IMR-90 (cell line): ENCODE measurements around the gene PRKD2. TPM values are rescaled to one million over a fixed set of nuclear protein-coding genes. Genes with fewer than 3 reads are reported as not detected.
A peak's percentile ranks its signal among the peaks of the same experiment; 100 is the strongest.

Experiments used
- ATAC-seq: fragments of 200-7000 bp; cut with Tn5 transposase; 2 replicates; pipeline ENCODE4 v1.9.1; 2020; ENCODE audit warnings: low read depth, mild to moderate bottlenecking, moderate library complexity
- BruUV-seq: library from RNA; stranded (reverse); fragments of 400-500 nt; replicated peaks from 2 replicates; lab custom pipeline; 2021; lab: Mats Ljungman, UMichigan
- CTCF ChIA-PET: fragments of 300-600 bp; formaldehyde crosslinking; extraction: SDS; loops from one replicate; lab custom pipeline; 2021; ENCODE audit warnings: antibody characterized with exemption; lab: Yijun Ruan, JAX
- POLR2A ChIA-PET: fragments of 300-600 bp; sonication (Branson Sonifier 250); formaldehyde crosslinking; loops from one replicate; lab custom pipeline; 2022; ENCODE audit warnings: antibody characterized with exemption; ENCODE audit not compliant: unreplicated experiment; lab: Charles Lee
- DNase-seq: peaks from one replicate; pipeline ENCODE4 v3.0.0; 2013
- H2AFZ ChIP-seq: replicated peaks from 2 replicates; pipeline ENCODE3; 2013; ENCODE audit warnings: low read length, mild to moderate bottlenecking; ENCODE audit not compliant: poor library complexity
- H2AK5ac ChIP-seq: 2 replicates; pipeline ENCODE4 v1.6.1; 2013; ENCODE audit warnings: low read depth, low read length, inconsistent platforms
- H2AK9ac ChIP-seq: replicated peaks from 2 replicates; pipeline ENCODE3; 2013; ENCODE audit warnings: mild to moderate bottlenecking, low read depth, low read length, moderate library complexity; ENCODE audit not compliant: poor library complexity
- H2BK120ac ChIP-seq: 2 replicates; pipeline ENCODE4 v1.6.1; 2013; ENCODE audit warnings: low read depth, low read length, inconsistent platforms
- H2BK15ac ChIP-seq: 3 replicates; pipeline ENCODE4 v1.6.1; 2013; ENCODE audit warnings: low read depth, low read length, inconsistent platforms
- H2BK20ac ChIP-seq: 2 replicates; pipeline ENCODE4 v1.6.1; 2013; ENCODE audit warnings: low read depth, mild to moderate bottlenecking, inconsistent platforms, low read length, moderate library complexity
- H2BK5ac ChIP-seq: 2 replicates; pipeline ENCODE4 v1.6.1; 2013; ENCODE audit warnings: mild to moderate bottlenecking, low read depth, low read length, inconsistent platforms; ENCODE audit not compliant: poor library complexity, severe bottlenecking
- H3K14ac ChIP-seq: replicated peaks from 2 replicates; pipeline ENCODE4 v1.6.1; 2013; ENCODE audit warnings: low read depth, low read length, inconsistent platforms
- H3K18ac ChIP-seq: 2 replicates; pipeline ENCODE4 v1.6.1; 2013; ENCODE audit warnings: low read depth, low read length, control low read depth
- H3K23ac ChIP-seq: 2 replicates; pipeline ENCODE4 v1.6.1; 2013; ENCODE audit warnings: low read depth, low read length, inconsistent platforms
- H3K27ac ChIP-seq: 2 replicates; pipeline ENCODE4 v1.5.1; 2013; ENCODE audit warnings: mild to moderate bottlenecking, control low read depth, low read length; ENCODE audit not compliant: insufficient read depth
- H3K27me3 ChIP-seq: 2 replicates; pipeline ENCODE4 v1.6.1; 2013; ENCODE audit warnings: low read length; ENCODE audit not compliant: control insufficient read depth, insufficient read depth
- H3K36me3 ChIP-seq: 2 replicates; pipeline ENCODE4 v1.6.1; 2013; ENCODE audit warnings: low read length, mixed read lengths; ENCODE audit not compliant: control insufficient read depth, insufficient read depth
- H3K4ac ChIP-seq: 2 replicates; pipeline ENCODE4 v1.6.1; 2013; ENCODE audit warnings: low read depth, low read length, inconsistent platforms
- H3K4me1 ChIP-seq: 2 replicates; pipeline ENCODE4 v1.6.1; 2013; ENCODE audit warnings: low read length, mixed read lengths; ENCODE audit not compliant: control insufficient read depth, insufficient read depth
- H3K4me2 ChIP-seq: 2 replicates; pipeline ENCODE4 v1.6.1; 2013; ENCODE audit warnings: low read depth, mild to moderate bottlenecking, control low read depth, low read length, moderate library complexity
- H3K4me3 ChIP-seq: 2 replicates; pipeline ENCODE4 v1.5.1; 2013; ENCODE audit warnings: low read depth, mild to moderate bottlenecking, control low read depth, low read length, moderate library complexity; ENCODE audit not compliant: insufficient read depth
- H3K56ac ChIP-seq: 2 replicates; pipeline ENCODE4 v1.6.1; 2013; ENCODE audit warnings: low read length, inconsistent platforms; ENCODE audit not compliant: insufficient read depth; ENCODE audit errors: extremely low read depth
- H3K79me1 ChIP-seq, 2 experiments: 2 replicates each; pipeline ENCODE4 v1.6.1; 2013; ENCODE audit warnings: low read length in 2 of 2, inconsistent platforms in 1 of 2, low read depth in 1 of 2
- H3K9ac ChIP-seq: 2 replicates; pipeline ENCODE4 v1.6.1; 2013; ENCODE audit warnings: low read depth, low read length, control low read depth
- H3K9me1 ChIP-seq: 2 replicates; pipeline ENCODE4 v1.6.1; 2013; ENCODE audit warnings: low read length, inconsistent platforms; ENCODE audit not compliant: insufficient read depth
- H3K9me3 ChIP-seq: 2 replicates; pipeline ENCODE4 v1.6.1; 2013; ENCODE audit warnings: low read length; ENCODE audit not compliant: control insufficient read depth, insufficient read depth
- H4K20me1 ChIP-seq: 2 replicates; pipeline ENCODE4 v1.6.1; 2013; ENCODE audit warnings: low read length, inconsistent platforms; ENCODE audit not compliant: insufficient read depth
- H4K5ac ChIP-seq: 2 replicates; pipeline ENCODE4 v1.6.1; 2013; ENCODE audit warnings: mild to moderate bottlenecking, low read depth, low read length, control low read depth
- H4K8ac ChIP-seq, 2 experiments: 2 replicates each; pipeline ENCODE4 v1.6.1; 2013; ENCODE audit warnings: low read depth in 2 of 2, low read length in 2 of 2, control low read depth in 1 of 2, inconsistent platforms in 1 of 2
- H4K91ac ChIP-seq: 2 replicates; pipeline ENCODE4 v1.6.1; 2013; ENCODE audit warnings: low read depth, low read length, inconsistent platforms; ENCODE audit not compliant: insufficient read depth
- BHLHE40 ChIP-seq: fragments of 150-350 bp; IDR thresholded peaks from 2 replicates; pipeline ENCODE4 v1.6.1; 2016; ENCODE audit warnings: mild to moderate bottlenecking, low read depth, low read length
- CEBPB ChIP-seq: IDR thresholded peaks from 2 replicates; pipeline ENCODE4 v1.6.1; 2012; ENCODE audit warnings: low read depth, low read length, improper control_type of control experiment
- CHD1 ChIP-seq: IDR thresholded peaks from 2 replicates; pipeline ENCODE4 v1.6.1; 2012; ENCODE audit warnings: low read depth, low read length, improper control_type of control experiment
- FOS ChIP-seq: fragments of 150-350 bp; IDR thresholded peaks from 2 replicates; pipeline ENCODE4 v1.6.1; 2016; ENCODE audit warnings: low read depth, low read length
- MAFK ChIP-seq: IDR thresholded peaks from 2 replicates; pipeline ENCODE4 v1.6.1; 2012; ENCODE audit warnings: low read depth, low read length, improper control_type of control experiment
- MAZ ChIP-seq: IDR thresholded peaks from 2 replicates; pipeline ENCODE4 v1.6.1; 2012; ENCODE audit warnings: low read depth, mild to moderate bottlenecking, low read length, improper control_type of control experiment, moderate library complexity, borderline replicate concordance
- MXI1 ChIP-seq: IDR thresholded peaks from 2 replicates; pipeline ENCODE4 v1.6.1; 2012; ENCODE audit warnings: low read depth, mild to moderate bottlenecking, low read length, moderate library complexity, borderline replicate concordance
- NFE2L2 ChIP-seq: fragments of 150-350 bp; IDR thresholded peaks from 2 replicates; pipeline ENCODE4 v1.6.1; 2016; ENCODE audit warnings: low read depth, mild to moderate bottlenecking, low read length
- POLR2A ChIP-seq: IDR thresholded peaks from 2 replicates; pipeline ENCODE4 v1.6.1; 2012; ENCODE audit warnings: mild to moderate bottlenecking, low read depth, low read length
- RAD21 ChIP-seq: IDR thresholded peaks from 2 replicates; pipeline ENCODE4 v1.6.1; 2012; ENCODE audit warnings: low read length, improper control_type of control experiment
- RCOR1 ChIP-seq: IDR thresholded peaks from 2 replicates; pipeline ENCODE4 v1.6.1; 2012; ENCODE audit warnings: mild to moderate bottlenecking, low read length, improper control_type of control experiment; ENCODE audit not compliant: insufficient replicate concordance
- RFX5 ChIP-seq: IDR thresholded peaks from 2 replicates; pipeline ENCODE4 v1.8.0; 2012; ENCODE audit warnings: low read depth, mild to moderate bottlenecking, low read length, moderate library complexity
- SMC3 ChIP-seq: fragments of 150-350 bp; IDR thresholded peaks from 2 replicates; pipeline ENCODE4 v1.6.1; 2016; ENCODE audit warnings: low read depth, mild to moderate bottlenecking, antibody characterized with exemption, low read length, moderate library complexity
- WGBS, 2 experiments: methylation state at CpG; one replicate each; pipeline versions ENCODE4 v1.1.5 to v1.1.7; 2013; ENCODE audit warnings: missing lambda C conversion rate in 2 of 2; ENCODE audit not compliant: insufficient read length in 1 of 2; ENCODE audit errors: extremely low coverage in 2 of 2; 5-methylcytosine and 5-hydroxymethylcytosine counted together
- dilution Hi-C: fragments of 300-500 bp; cut with HindIII; formaldehyde crosslinking; loops from one replicate; pipeline ENCODE4 v1.14.3; 2018; ENCODE audit warnings: low sequenced_read_pairs; ENCODE audit not compliant: unreplicated experiment
- in situ Hi-C: fragments of 300-500 bp; cut with MboI; formaldehyde crosslinking; loops from 3 replicates; pipeline ENCODE4 v1.14.3; 2019; ENCODE audit warnings: low sequenced_read_pairs, inconsistent platforms, mixed read lengths
- intact Hi-C: fragments of 100-400 bp; cut with micrococcal nuclease; formaldehyde crosslinking; loops from 2 replicates; pipeline ENCODE4 v1.10.0; 2022
- polyA plus RNA-seq, 3 experiments: library from polyadenylated mRNA; depleted of rRNA; stranded (reverse); fragments of >200 nt; gene quantifications; 2 replicates each; pipeline ENCODE4 v1.2.3, GENCODE V29; 2012; ENCODE audit warnings: low replicate concordance in 1 of 3
- total RNA-seq: library from RNA; depleted of rRNA; stranded (reverse); fragments of >200 nt; gene quantifications from 2 replicates; pipeline ENCODE4 v1.2.3, GENCODE V29; 2012
- TF ChIP-seq, protein P1 (sequence below): fragments of 150-350 bp; IDR thresholded peaks from 2 replicates; pipeline ENCODE4 v1.6.1; 2017; ENCODE audit warnings: mild to moderate bottlenecking, antibody characterized with exemption, low read length, low read depth
- TF ChIP-seq, protein P2 (sequence below): fragments of 150-350 bp; IDR thresholded peaks from 2 replicates; pipeline ENCODE4 v1.6.1; 2016; ENCODE audit warnings: low read depth, mild to moderate bottlenecking, low read length, moderate library complexity, borderline replicate concordance
- TF ChIP-seq, protein P3 (sequence below): conservative IDR thresholded peaks from 2 replicates; pipeline ENCODE4 v1.5.1; 2012; ENCODE audit warnings: mild to moderate bottlenecking, low read depth, low read length, improper control_type of control experiment

The PRKD2 gene
- total and polyA plus RNA-seq, 2 of the 4 experiments (the other 2 are of a cell fraction): 9.9 to 19.6 TPM

DNA sequence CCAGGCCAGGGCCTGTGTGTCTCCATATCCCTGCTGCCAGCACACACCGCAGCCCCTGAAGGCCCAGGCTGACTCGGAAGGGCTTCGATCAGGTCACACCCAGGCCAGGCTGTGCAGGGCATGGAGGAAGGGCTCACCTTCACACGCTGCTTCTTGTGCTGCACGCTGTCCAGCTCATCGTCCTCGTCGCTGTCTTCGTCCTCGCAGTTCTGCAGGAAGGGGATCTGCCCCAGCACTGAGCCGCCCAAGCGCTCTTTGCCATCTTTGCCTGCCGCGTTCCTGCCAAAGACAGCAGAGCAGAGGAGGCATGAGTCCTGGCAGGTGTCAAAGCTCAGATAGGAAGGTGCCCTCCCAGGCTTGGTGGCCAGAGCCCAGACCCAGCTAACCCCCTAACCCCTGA lies 13.7 kb upstream of the PRKD2 start:
- H3K9ac ChIP-seq: no peak overlapping the region
- no peak overlapping the region for H4K8ac ChIP-seq
- no peaks in the 10 kb centered on the region for H3K27me3 ChIP-seq
- peaks cover 16% of the 10 kb centered on the region for H3K4me1 ChIP-seq
- 0 out of 2 replicates have a peak overlapping the region, but pooled peaks have one; percentile 10 for H3K14ac ChIP-seq
- TF ChIP-seq RCOR1 (no peak), MAFK (no peak), CEBPB (no peak), FOS (no peak), POLR2A (no peak), SMC3 (no peak), CHD1 (no peak), MXI1 (no peak), NFE2L2 (no peak), RFX5 (no peak), RAD21 (no peak), BHLHE40 (no peak), MAZ (no peak)
- TF ChIP-seq, protein P1, sequence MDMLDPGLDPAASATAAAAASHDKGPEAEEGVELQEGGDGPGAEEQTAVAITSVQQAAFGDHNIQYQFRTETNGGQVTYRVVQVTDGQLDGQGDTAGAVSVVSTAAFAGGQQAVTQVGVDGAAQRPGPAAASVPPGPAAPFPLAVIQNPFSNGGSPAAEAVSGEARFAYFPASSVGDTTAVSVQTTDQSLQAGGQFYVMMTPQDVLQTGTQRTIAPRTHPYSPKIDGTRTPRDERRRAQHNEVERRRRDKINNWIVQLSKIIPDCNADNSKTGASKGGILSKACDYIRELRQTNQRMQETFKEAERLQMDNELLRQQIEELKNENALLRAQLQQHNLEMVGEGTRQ: no peak
- TF ChIP-seq, protein P2, sequence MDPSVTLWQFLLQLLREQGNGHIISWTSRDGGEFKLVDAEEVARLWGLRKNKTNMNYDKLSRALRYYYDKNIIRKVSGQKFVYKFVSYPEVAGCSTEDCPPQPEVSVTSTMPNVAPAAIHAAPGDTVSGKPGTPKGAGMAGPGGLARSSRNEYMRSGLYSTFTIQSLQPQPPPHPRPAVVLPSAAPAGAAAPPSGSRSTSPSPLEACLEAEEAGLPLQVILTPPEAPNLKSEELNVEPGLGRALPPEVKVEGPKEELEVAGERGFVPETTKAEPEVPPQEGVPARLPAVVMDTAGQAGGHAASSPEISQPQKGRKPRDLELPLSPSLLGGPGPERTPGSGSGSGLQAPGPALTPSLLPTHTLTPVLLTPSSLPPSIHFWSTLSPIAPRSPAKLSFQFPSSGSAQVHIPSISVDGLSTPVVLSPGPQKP: no peak
- TF ChIP-seq, protein P3, sequence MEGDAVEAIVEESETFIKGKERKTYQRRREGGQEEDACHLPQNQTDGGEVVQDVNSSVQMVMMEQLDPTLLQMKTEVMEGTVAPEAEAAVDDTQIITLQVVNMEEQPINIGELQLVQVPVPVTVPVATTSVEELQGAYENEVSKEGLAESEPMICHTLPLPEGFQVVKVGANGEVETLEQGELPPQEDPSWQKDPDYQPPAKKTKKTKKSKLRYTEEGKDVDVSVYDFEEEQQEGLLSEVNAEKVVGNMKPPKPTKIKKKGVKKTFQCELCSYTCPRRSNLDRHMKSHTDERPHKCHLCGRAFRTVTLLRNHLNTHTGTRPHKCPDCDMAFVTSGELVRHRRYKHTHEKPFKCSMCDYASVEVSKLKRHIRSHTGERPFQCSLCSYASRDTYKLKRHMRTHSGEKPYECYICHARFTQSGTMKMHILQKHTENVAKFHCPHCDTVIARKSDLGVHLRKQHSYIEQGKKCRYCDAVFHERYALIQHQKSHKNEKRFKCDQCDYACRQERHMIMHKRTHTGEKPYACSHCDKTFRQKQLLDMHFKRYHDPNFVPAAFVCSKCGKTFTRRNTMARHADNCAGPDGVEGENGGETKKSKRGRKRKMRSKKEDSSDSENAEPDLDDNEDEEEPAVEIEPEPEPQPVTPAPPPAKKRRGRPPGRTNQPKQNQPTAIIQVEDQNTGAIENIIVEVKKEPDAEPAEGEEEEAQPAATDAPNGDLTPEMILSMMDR: no peak
- H2BK120ac ChIP-seq: no peak overlapping the region
- no peak overlapping the region for H3K23ac ChIP-seq
- H3K4me2 ChIP-seq: no peak overlapping the region
- H2BK5ac ChIP-seq: peak overlapping the region; percentile 40
- H4K5ac ChIP-seq: no peak overlapping the region
- in situ Hi-C loops (no loop called here), dilution Hi-C loops (no loop called here), intact Hi-C loops (no loop called here)
- ATAC-seq (no peak), DNase-seq (no peak)
- peak overlapping the region; percentile 23; the same call in 1 of the 2 replicates for H4K91ac ChIP-seq
- peaks cover 69% of the 10 kb centered on the region for H3K36me3 ChIP-seq
- POLR2A ChIA-PET: no interaction called here
- no TSS peak for BruUV-seq
- no peak overlapping the region for H2AFZ ChIP-seq
- peaks cover 38 to 89% of the 10 kb centered on the region in 2 experiments for H3K79me1 ChIP-seq
- 0 out of 2 replicates have a peak overlapping the region, but pooled peaks have one; percentile 26 for H3K4ac ChIP-seq
- 96% methylated on average over 14 of the region's 14 CpGs; no CpG with 5 or more reads in 1 of the 2 experiments for WGBS, 2 experiments
- no peak overlapping the region for H3K56ac ChIP-seq
- H3K27ac ChIP-seq: peak overlapping the region; percentile 4; the same call in 1 of the 2 replicates
- no peak overlapping the region for H2BK15ac ChIP-seq
- H3K9me3 ChIP-seq: no peaks in the 10 kb centered on the region
- H3K18ac ChIP-seq: no peak overlapping the region
- H2AK5ac ChIP-seq: peak overlapping the region; percentile 76; the same call in 1 of the 2 replicates
- no peak overlapping the region for H2AK9ac ChIP-seq
- CTCF ChIA-PET: no interaction called here
- peaks cover 17% of the 10 kb centered on the region; the same call in 1 of the 2 replicates for H3K9me1 ChIP-seq
- H4K20me1 ChIP-seq: peaks cover 78% of the 10 kb centered on the region
- H3K4me3 ChIP-seq: no peak overlapping the region
- H2BK20ac ChIP-seq: no peak overlapping the region
